C4-2B (cell line): ENCODE data around the gene DSCAML1.

ENCODE experiments used
- CTCF ChIP-seq: fragments of 450-650 bp; conservative IDR thresholded peaks from 2 replicates; pipeline ENCODE4 v1.5.1; 2017; ENCODE audit warnings: mild to moderate bottlenecking
- ZFX ChIP-seq: fragments of 450-650 bp; IDR thresholded peaks from 2 replicates; pipeline ENCODE4 v1.6.1; 2017

DNA sequence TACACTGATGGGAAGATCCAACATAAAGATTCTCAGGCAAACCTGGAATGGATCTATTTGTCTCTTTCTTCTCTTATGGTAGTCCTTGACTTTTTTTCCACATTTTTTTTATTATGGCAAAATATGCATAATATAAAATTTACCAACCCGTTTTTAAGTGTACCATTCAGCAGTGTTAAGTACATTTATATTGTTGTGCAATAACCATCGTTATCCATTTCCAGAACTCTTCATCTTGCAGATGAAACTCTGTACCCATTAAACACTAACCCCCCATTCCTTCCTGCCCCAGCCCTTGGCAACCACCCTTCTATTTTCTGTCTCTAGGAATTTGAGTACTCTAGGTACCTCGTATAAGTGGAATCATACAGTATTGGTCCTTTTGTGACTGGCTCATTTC, 99.7 kb downstream of the DSCAML1 start:
- TF ChIP-seq CTCF (no peak), ZFX (no peak)
